ENCODE measurements around the gene AP1S3.

GRCh38 chr2:223847410-223847809 is 10.0 kb upstream of the AP1S3 start:
- no peak for TF ChIP-seq CTCF (conservative IDR thresholded peaks at IDR 0.05; ENCODE audit: low read depth, low read length)
- no peak for TF ChIP-seq EZH2phosphoT487 (IDR thresholded peaks at IDR 0.05; ENCODE audit: borderline replicate concordance, low read length)

Data from PC-3 (cell line).